Measurements from ENCODE around the gene ARHGAP28.

The ARHGAP28 gene

DNA sequence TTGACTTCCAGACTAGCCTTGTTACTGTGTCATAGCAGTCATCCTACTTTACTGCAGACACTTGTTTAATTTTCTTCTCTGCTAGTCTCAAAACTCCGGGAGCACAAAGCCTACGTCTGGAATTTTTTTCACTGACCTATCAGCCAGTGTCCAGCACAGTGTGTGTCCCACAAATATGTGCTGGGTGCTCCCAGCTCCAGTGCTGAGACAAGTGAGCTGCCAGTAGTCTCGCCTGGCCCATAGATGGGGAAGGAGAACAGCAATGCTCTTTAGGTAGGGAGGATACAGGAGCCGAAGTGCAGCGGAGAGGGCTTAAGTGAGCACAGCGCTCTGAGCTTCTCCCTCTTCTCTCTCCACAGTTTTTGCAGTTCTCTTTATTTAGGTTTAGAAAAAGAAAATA, 34.0 kb downstream of the ARHGAP28 start:
- Histone ChIP-seq H3K4me3 (no peak overlapping the region), H3K9me3 (no peaks in the 10 kb centered on the region), H3K4me1 (no peaks in the 10 kb centered on the region), H3K36me3 (replicated peaks) (no peaks in the 10 kb centered on the region), H3K27me3 (ENCODE audit: low read depth) (no peaks in the 10 kb centered on the region)
- in situ Hi-C loops (cut with MboI; ENCODE audit: low sequenced_read_pairs) = no loop called here
- no peak for DNase-seq (ENCODE audit: low spot score in 2 of 2)

DNA sequence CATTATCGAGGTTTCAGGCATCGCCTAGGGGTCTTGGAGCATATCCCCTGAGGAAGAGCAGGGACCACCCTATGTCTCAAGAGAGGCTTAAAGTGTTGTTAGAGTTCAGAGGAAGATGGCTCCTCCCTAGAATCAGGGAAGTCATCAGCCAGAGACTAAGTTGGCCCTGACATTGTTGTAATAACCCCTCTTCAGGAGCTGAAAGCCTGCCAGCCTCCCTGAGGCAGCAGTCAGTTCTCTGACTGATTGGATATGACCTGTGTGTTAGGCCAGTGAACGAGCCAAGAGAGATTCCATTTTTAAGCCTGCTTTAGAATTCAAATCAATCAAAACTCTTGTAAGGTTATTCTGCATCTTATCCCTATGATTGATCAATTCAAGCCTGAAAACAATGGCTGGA, 34.9 kb downstream of the ARHGAP28 start:
- no peaks in the 10 kb centered on the region for H3K27me3 ChIP-seq (ENCODE audit: low read depth)
- in situ Hi-C loops (cut with MboI; ENCODE audit: low sequenced_read_pairs) = no loop called here
- DNase-seq (ENCODE audit: low spot score in 2 of 2) = no peak

DNA sequence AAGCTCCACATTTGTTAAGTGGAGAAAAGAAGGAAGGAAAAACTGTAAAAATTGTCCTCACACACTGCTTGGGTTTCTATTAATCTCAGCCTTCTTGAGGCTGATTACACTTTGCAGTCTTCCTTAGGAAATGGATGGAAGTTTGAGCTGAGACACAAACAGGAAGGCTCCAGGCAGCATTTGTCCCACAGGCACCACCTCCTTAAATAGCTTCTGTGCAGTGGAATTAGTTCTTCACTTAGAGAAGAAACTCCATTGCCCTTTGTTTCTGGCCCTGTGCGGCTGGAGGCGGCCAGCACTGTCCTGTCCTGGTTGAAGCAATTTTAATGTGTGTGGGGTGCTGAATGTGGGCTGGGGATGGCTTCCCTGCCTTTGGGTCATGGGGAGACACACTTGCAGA, 44.3 kb downstream of the ARHGAP28 start:
- in situ Hi-C loops (cut with MboI; ENCODE audit: low sequenced_read_pairs) = no loop called here
- no peaks in the 10 kb centered on the region for H3K27me3 ChIP-seq (ENCODE audit: low read depth)
- no peak for DNase-seq (ENCODE audit: low spot score in 2 of 2)
- no peak overlapping the region for H3K4me3 ChIP-seq
- H3K4me1 ChIP-seq = no peaks in the 10 kb centered on the region
- H3K9me3 ChIP-seq = peaks cover 4% of the 10 kb centered on the region; the same call in 1 of the 2 replicates
- no peaks in the 10 kb centered on the region for H3K36me3 ChIP-seq (replicated peaks)

More for the DNA sequence above, 34.9 kb downstream of the ARHGAP28 start:
- Histone ChIP-seq H3K36me3 (replicated peaks) (no peaks in the 10 kb centered on the region), H3K4me3 (no peak overlapping the region), H3K4me1 (no peaks in the 10 kb centered on the region), H3K9me3 (no peaks in the 10 kb centered on the region)

DNA sequence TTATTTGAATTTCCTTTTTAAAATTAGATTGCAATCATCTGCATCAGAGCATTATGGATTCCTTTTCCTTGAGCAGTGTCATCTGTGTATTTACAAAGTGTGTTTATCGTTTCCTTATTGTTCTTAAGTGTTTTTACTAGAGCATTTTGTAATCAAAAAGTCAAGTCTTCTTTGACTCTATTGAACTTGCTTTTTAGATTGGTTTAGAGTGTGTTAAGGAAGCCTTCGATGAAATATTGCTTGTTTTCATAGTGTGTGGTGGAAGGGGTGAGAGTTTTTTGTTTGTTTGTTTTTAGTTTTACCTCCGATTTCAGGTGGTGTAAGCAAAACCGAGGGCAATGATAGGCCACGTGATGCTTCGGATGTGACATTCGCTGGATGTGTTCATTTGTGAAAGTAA, 45.7 kb downstream of the ARHGAP28 start:
- no peaks in the 10 kb centered on the region for H3K27me3 ChIP-seq (ENCODE audit: low read depth)
- H3K4me1 ChIP-seq = no peaks in the 10 kb centered on the region
- no peak overlapping the region for H3K4me3 ChIP-seq
- peaks cover 4% of the 10 kb centered on the region; the same call in 1 of the 2 replicates for H3K9me3 ChIP-seq
- no peak for DNase-seq (ENCODE audit: low spot score in 2 of 2)
- in situ Hi-C loops (cut with MboI; ENCODE audit: low sequenced_read_pairs) = loop anchor here (25.0 kb wide), 1 partner anchor 88 kb away; no protein-coding TSS in a partner anchor
- no peaks in the 10 kb centered on the region for H3K36me3 ChIP-seq (replicated peaks)

DNA sequence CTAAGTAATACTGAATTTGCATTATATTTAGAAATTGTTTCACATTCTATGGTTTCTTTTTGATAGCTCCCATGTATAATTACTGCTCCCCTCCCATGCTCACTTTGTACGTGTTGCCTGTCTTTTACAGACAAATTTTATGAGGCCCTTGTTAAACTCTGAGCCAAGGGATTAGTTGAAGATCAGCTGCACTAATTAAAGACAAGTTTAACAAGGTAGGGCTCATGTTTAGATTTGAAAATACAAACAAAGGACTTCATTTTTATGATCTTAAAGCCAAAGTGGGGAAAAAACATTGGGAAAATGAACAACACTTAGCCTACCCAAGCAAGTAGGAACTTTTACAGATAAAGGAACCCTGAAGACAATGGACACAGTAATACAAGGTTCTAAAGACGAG, 46.2 kb downstream of the ARHGAP28 start:
- no peak for DNase-seq (ENCODE audit: low spot score in 2 of 2)
- H3K4me1 ChIP-seq = no peaks in the 10 kb centered on the region
- no peaks in the 10 kb centered on the region for H3K36me3 ChIP-seq (replicated peaks)
- no peak overlapping the region for H3K4me3 ChIP-seq
- no peaks in the 10 kb centered on the region for H3K27me3 ChIP-seq (ENCODE audit: low read depth)
- in situ Hi-C loops (cut with MboI; ENCODE audit: low sequenced_read_pairs) = loop anchor here (25.0 kb wide), 1 partner anchor 88 kb away; no protein-coding TSS in a partner anchor
- peaks cover 4% of the 10 kb centered on the region; the same call in 1 of the 2 replicates for H3K9me3 ChIP-seq

DNA sequence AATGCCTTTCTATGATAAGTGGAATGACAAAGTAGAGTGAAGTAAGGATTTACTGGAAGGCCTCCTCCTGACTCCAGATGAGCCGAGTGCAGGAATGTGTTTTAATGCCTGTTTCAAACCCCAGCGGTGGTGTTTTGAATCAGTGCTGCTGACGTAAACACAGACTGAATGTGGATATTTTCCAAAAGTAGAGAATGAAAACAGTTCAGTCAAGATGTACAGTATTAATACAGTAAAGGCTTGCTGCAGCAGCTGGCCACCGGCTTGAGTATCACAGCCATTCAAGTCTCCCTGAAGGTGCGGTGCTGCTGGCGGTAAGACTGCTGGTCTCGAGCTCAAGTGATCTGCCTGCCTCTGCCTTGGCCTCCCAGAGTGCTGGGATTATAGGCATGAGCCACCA, 46.7 kb downstream of the ARHGAP28 start:
- no peak overlapping the region for H3K4me3 ChIP-seq
- H3K4me1 ChIP-seq = no peaks in the 10 kb centered on the region
- DNase-seq (ENCODE audit: low spot score in 2 of 2) = no peak
- in situ Hi-C loops (cut with MboI; ENCODE audit: low sequenced_read_pairs) = loop anchor here (25.0 kb wide), 1 partner anchor 89 kb away; no protein-coding TSS in a partner anchor
- peaks cover 4% of the 10 kb centered on the region; the same call in 1 of the 2 replicates for H3K9me3 ChIP-seq
- H3K36me3 ChIP-seq (replicated peaks) = no peaks in the 10 kb centered on the region
- H3K27me3 ChIP-seq (ENCODE audit: low read depth) = no peaks in the 10 kb centered on the region

DNA sequence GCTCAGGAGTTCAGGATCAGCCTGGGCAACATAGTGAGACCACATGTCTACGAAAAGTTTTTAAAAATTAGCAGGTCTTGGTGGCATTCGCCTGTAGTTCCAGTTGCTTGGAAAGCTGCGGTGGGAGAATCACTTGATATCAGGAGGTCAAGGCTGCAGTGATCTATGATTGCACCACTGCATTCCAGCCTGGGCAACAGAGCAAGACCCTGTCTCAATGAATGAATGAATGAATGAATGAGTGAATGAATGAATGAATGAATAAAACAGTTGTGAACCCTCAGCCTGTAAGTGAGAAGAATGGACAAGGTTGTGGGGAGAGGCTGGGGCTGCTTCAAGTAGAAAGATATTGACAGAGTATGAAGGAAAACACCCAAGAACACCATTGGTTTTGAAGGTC, 48.0 kb downstream of the ARHGAP28 start:
- Histone ChIP-seq H3K4me1 (no peaks in the 10 kb centered on the region), H3K36me3 (replicated peaks) (no peaks in the 10 kb centered on the region), H3K4me3 (no peak overlapping the region), H3K27me3 (ENCODE audit: low read depth) (no peaks in the 10 kb centered on the region), H3K9me3 (peaks cover 4% of the 10 kb centered on the region; the same call in 1 of the 2 replicates)
- in situ Hi-C loops (cut with MboI; ENCODE audit: low sequenced_read_pairs) = loop anchor here (25.0 kb wide), 1 partner anchor 90 kb away; no protein-coding TSS in a partner anchor
- DNase-seq (ENCODE audit: low spot score in 2 of 2) = no peak

DNA sequence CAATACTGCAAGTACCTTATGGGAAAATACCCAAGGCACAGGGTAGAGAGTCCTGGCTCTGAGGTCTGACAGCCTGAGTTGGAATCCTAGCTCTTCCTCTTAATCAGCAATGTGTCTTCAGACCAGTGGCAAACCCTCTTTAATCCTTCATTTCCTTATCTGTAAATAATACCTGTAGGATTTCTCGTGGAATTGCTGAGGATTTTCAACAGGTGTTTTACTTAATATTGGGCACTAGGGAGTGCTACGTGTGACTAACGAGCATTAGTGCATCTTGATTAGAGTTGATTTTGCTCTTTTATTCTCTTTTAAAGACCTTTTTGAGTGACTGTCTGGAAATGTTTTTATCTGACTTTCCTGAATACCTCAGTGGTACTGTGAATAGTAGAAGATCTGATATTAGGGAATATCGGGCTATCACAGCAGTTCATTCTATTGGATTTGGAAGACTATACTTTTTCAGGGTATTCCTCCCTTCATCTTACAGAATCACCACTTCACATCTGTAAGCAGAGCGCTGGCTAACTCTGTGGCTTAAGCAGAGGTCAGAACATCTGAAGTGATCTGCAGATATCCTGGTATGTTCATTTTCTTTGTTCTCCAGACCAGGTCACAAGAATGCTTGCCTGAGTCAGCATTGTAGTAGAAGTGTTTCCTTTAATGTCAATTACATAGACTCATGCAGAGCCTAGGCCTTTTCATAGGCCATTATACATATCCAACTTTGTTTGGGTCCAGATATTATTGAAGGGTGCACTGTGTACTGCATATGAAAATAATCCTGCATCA, 49.1 kb downstream of the ARHGAP28 start:
- Histone ChIP-seq H3K27me3 (ENCODE audit: low read depth) (no peaks in the 10 kb centered on the region), H3K36me3 (replicated peaks) (no peaks in the 10 kb centered on the region), H3K4me1 (no peaks in the 10 kb centered on the region), H3K9me3 (no peaks in the 10 kb centered on the region), H3K4me3 (no peak overlapping the region)
- no peak for DNase-seq (ENCODE audit: low spot score in 2 of 2)
- in situ Hi-C loops (cut with MboI; ENCODE audit: low sequenced_read_pairs) = loop anchor here (25.0 kb wide), 1 partner anchor 91 kb away; no protein-coding TSS in a partner anchor

DNA sequence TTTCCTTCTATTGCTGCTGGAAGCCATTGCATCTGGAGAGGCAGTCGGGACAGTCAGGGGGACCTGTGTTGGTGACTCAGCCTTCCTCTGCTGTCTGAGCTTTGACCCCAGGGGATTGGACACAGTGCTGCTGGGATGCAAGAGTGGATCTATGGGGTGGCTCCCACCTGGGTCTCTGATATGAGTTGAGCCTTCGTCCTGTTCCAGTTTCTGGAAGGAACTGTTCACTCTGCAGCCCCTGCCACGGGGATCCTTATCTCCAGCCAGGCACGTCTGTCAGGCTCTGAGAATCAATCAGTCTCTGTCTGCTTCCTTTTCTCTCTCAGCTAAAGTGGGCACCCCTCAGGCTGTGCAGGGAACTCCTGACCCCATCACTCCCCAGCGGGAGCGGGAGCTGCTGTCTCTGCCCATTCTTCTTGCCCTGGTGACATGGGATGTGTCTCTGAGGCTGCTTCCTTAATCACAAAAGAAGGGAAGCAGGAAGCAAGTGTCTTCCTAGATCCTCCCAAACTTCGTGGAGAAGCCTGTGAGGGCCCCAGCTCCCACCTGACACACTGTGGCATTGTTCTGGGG, 51.7 kb downstream of the ARHGAP28 start:
- in situ Hi-C loops (cut with MboI; ENCODE audit: low sequenced_read_pairs) = loop anchor here (25.0 kb wide), 1 partner anchor 94 kb away; no protein-coding TSS in a partner anchor
- no peak for DNase-seq (ENCODE audit: low spot score in 2 of 2)
- H3K27me3 ChIP-seq (ENCODE audit: low read depth) = no peaks in the 10 kb centered on the region

DNA sequence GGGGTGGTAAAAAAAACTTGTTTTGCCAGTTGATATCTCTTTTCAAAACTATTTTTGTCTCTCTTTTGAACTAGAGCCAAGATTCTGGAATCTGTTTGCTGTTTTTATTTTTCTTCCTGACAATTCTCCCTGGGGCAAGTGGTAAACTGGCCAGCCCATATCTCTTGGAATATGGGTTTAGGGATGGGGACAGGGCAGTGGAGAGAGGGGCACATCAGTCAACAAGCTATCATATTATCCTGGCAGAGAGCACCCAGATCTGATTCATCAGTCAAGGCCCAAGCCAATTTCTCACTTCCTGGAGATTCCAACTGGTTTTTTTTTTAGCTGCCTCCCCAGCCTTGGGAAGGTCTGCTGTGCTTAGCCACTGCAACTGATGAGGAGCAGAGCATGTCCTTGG, 52.3 kb downstream of the ARHGAP28 start:
- DNase-seq (ENCODE audit: low spot score in 2 of 2) = no peak
- Histone ChIP-seq H3K9me3 (no peaks in the 10 kb centered on the region), H3K4me1 (no peaks in the 10 kb centered on the region), H3K27me3 (ENCODE audit: low read depth) (no peaks in the 10 kb centered on the region), H3K4me3 (no peak overlapping the region), H3K36me3 (replicated peaks) (no peaks in the 10 kb centered on the region)
- in situ Hi-C loops (cut with MboI; ENCODE audit: low sequenced_read_pairs) = loop anchor here (25.0 kb wide), 1 partner anchor 94 kb away; no protein-coding TSS in a partner anchor

More for the DNA sequence above, 51.7 kb downstream of the ARHGAP28 start:
- no peaks in the 10 kb centered on the region for H3K9me3 ChIP-seq
- no peaks in the 10 kb centered on the region for H3K36me3 ChIP-seq (replicated peaks)
- no peaks in the 10 kb centered on the region for H3K4me1 ChIP-seq
- H3K4me3 ChIP-seq = no peak overlapping the region

DNA sequence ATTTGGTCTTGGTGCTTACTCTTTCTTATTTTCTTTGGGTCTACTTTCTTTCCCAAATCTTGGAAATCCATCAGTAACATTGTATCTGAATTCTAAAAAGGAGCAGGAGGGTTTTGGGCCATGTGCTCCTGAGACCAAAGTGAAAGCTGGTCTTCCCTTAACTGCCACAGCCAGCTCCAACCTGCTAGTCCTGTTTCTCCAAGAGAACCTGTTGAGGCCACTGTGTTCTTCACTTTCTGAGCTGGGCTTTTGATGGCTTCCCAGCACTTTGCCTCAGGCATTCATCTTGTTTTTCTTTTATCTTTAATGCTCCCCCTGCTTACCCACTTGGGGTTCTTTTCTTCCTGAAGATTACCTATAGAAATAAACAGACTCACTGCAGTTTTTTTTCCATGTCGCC, 53.3 kb downstream of the ARHGAP28 start:
- in situ Hi-C loops (cut with MboI; ENCODE audit: low sequenced_read_pairs) = loop anchor here (25.0 kb wide), 1 partner anchor 96 kb away; no protein-coding TSS in a partner anchor
- H3K36me3 ChIP-seq (replicated peaks) = no peaks in the 10 kb centered on the region
- H3K4me1 ChIP-seq = no peaks in the 10 kb centered on the region
- H3K9me3 ChIP-seq = no peaks in the 10 kb centered on the region
- H3K4me3 ChIP-seq = no peak overlapping the region
- H3K27me3 ChIP-seq (ENCODE audit: low read depth) = no peaks in the 10 kb centered on the region
- no peak for DNase-seq (ENCODE audit: low spot score in 2 of 2)

DNA sequence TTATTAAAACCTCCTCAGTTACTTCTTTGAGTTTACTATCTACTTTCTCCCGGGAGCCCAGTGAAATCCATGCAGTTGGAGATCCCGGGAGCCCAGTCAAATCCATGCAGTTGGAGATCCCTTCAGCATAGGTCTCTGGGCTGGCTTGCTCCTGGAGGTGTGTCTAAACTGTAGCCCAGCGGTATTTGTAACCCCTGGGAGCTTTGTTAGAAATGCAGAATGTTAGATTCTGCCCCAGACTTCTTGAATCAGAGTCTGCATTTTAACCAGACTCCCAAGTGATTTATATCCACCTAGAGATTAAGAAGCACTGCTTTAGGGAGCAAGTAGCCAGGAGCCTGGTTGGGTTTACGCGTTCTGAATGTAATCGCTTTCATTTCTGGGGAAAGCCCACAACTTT, 54.5 kb downstream of the ARHGAP28 start:
- Histone ChIP-seq H3K27me3 (ENCODE audit: low read depth) (no peaks in the 10 kb centered on the region), H3K9me3 (no peaks in the 10 kb centered on the region), H3K36me3 (replicated peaks) (no peaks in the 10 kb centered on the region), H3K4me3 (no peak overlapping the region), H3K4me1 (no peaks in the 10 kb centered on the region)
- no peak for DNase-seq (ENCODE audit: low spot score in 2 of 2)
- in situ Hi-C loops (cut with MboI; ENCODE audit: low sequenced_read_pairs) = loop anchor here (25.0 kb wide), 1 partner anchor 97 kb away; no protein-coding TSS in a partner anchor

DNA sequence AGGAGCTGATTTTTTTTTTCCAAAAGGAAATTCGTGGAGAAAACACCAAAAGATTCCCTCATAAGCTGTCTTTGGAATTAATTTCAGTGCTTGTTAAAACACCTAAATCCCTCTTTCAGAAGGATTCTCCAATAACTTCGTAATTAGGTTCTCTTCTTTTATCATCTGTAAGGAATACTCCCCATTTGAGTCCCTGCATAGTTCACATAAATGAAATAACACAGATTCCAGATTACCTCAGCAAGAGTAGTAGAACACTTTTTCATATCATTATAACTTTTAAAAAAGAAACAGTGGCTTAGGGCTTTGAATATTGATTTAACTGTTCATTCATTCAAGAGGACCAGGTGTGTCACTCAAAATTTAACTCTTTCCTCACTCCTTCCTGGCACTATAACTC, 55.5 kb downstream of the ARHGAP28 start:
- DNase-seq (ENCODE audit: low spot score in 2 of 2) = no peak
- no peaks in the 10 kb centered on the region for H3K36me3 ChIP-seq (replicated peaks)
- in situ Hi-C loops (cut with MboI; ENCODE audit: low sequenced_read_pairs) = loop anchor here (25.0 kb wide), 1 partner anchor 98 kb away; no protein-coding TSS in a partner anchor

DNA sequence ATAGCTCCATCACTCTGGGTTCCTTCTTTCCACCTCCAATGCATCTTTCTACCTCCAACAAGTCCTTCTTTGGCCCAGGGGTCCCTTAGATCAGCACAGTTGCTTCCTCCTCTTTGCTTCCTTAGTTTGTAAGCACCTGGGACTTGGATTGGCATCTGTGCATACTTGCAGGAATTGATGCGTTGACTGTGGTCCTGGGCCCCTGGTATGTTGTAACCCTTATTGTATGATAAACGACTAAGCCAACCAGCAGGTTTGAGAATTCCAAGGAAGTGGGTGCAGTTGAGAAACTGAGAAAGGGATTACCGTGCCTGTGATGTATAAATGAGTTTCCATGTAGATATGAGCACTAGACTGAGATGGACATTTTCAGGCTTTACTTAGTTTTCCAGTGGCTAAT, 55.9 kb downstream of the ARHGAP28 start:
- in situ Hi-C loops (cut with MboI; ENCODE audit: low sequenced_read_pairs) = loop anchor here (25.0 kb wide), 1 partner anchor 98 kb away; no protein-coding TSS in a partner anchor
- no peaks in the 10 kb centered on the region for H3K27me3 ChIP-seq (ENCODE audit: low read depth)
- no peaks in the 10 kb centered on the region for H3K9me3 ChIP-seq

More for the DNA sequence above, 55.5 kb downstream of the ARHGAP28 start:
- Histone ChIP-seq H3K4me3 (no peak overlapping the region), H3K4me1 (no peaks in the 10 kb centered on the region), H3K9me3 (no peaks in the 10 kb centered on the region), H3K27me3 (ENCODE audit: low read depth) (no peaks in the 10 kb centered on the region)

More for the DNA sequence above, 55.9 kb downstream of the ARHGAP28 start:
- DNase-seq (ENCODE audit: low spot score in 2 of 2) = no peak
- no peak overlapping the region for H3K4me3 ChIP-seq
- no peaks in the 10 kb centered on the region for H3K4me1 ChIP-seq
- H3K36me3 ChIP-seq (replicated peaks) = no peaks in the 10 kb centered on the region
